ENCODE data around the gene ITPKC. TPM values are rescaled to one million over a fixed set of nuclear protein-coding genes. Genes with fewer than 3 reads are reported as not detected.

The ITPKC gene
- total RNA-seq, 1 donor from 2014 or later: 8.6 TPM

GRCh38 chr19:40714441-40715299 lies 2.2 kb upstream of the ITPKC start:
- intact Hi-C loops (cut with micrococcal nuclease): loop anchor here (1.0 to 10.0 kb wide), 4 partner anchors 23 to 292 kb away; no protein-coding TSS in a partner anchor
- Mint-ChIP-seq H3K4me3 (peak overlapping the region; percentile 90), H3K27ac (peak overlapping the region; percentile 94), H3K9me3 (no peaks in the 10 kb centered on the region), H3K27me3 (no peaks in the 10 kb centered on the region), H3K4me1 (peaks cover 38% of the 10 kb centered on the region), H3K36me3 (ENCODE audit: low read depth) (peaks cover 24% of the 10 kb centered on the region)
- DNase-seq: peak; percentile 98

GRCh38 chr19:40716031-40716481 lies 856 bp upstream of the ITPKC start:
- peaks cover 27% of the 10 kb centered on the region for H3K36me3 Mint-ChIP-seq (ENCODE audit: low read depth)
- H3K4me1 Mint-ChIP-seq: peaks cover 52% of the 10 kb centered on the region
- peak overlapping the region; percentile 94 for H3K27ac Mint-ChIP-seq
- DNase-seq: peak; percentile 79
- H3K4me3 Mint-ChIP-seq: peak overlapping the region; percentile 90
- no peaks in the 10 kb centered on the region for H3K27me3 Mint-ChIP-seq
- intact Hi-C loops (cut with micrococcal nuclease): loop anchor here (1.0 to 10.0 kb wide), 7 partner anchors 34 to 547 kb away; partner anchors contain the start of genes ACTMAP and RAB4B
- H3K9me3 Mint-ChIP-seq: no peaks in the 10 kb centered on the region

- Mint-ChIP-seq H3K27me3 (no peaks in the 10 kb centered on the region), H3K4me1 (peaks cover 57% of the 10 kb centered on the region), H3K9me3 (no peaks in the 10 kb centered on the region), H3K27ac (peak overlapping the region; percentile 70), H3K36me3 (ENCODE audit: low read depth) (peaks cover 26% of the 10 kb centered on the region), H3K4me3 (peak overlapping the region; percentile 90)
- no peak for DNase-seq
- intact Hi-C loops (cut with micrococcal nuclease): loop anchor here (2.0 to 10.0 kb wide), 4 partner anchors 55 to 545 kb away; no protein-coding TSS in a partner anchor
Measured at GRCh38 chr19:40717325-40717879, 490 bp downstream of the ITPKC start.

GRCh38 chr19:40717880-40718773 lies 1.2 kb downstream of the ITPKC start:
- H3K4me1 Mint-ChIP-seq: peaks cover 57% of the 10 kb centered on the region
- H3K27me3 Mint-ChIP-seq: no peaks in the 10 kb centered on the region
- DNase-seq: peak; percentile 61
- H3K27ac Mint-ChIP-seq: peak overlapping the region; percentile 89
- H3K4me3 Mint-ChIP-seq: peak overlapping the region; percentile 90
- intact Hi-C loops (cut with micrococcal nuclease): loop anchor here (2.0 to 10.0 kb wide), 4 partner anchors 55 to 545 kb away; no protein-coding TSS in a partner anchor
- H3K9me3 Mint-ChIP-seq: no peaks in the 10 kb centered on the region
- peaks cover 26% of the 10 kb centered on the region for H3K36me3 Mint-ChIP-seq (ENCODE audit: low read depth)

DNA sequence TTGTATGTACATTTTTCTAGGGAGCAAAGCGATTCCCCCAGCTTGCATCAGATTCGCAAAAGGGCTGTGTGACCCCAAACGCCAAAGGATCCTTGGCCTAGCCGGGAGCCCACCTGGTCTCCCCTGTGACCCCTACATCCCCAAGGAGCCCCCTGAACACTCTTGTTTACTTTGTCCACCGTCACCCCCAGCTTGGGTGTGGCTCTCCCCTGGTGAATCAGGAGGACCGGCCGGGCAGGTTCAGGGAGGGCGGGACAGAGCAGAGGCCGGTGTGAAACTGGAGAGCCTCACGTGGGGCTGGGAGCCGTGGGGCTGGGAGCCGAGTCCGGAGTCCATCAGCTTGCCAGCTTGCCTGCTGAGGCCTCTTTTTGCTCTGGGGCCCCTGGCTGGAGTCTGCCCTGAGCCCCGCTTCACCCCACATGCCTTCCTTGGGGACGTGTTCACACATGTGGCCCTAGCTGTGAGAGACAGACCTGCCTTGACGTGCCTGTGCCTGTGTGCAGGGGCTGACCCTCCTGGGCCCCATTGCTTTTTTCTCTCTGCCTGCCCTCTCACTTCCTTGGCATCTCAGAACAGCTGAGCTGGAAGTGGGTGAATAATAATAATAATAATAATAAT lies 2.0 kb downstream of the ITPKC start:
- Mint-ChIP-seq H3K4me3 (peak overlapping the region; percentile 90), H3K36me3 (ENCODE audit: low read depth) (peaks cover 31% of the 10 kb centered on the region), H3K27ac (peak overlapping the region; percentile 89), H3K27me3 (no peaks in the 10 kb centered on the region), H3K4me1 (peaks cover 57% of the 10 kb centered on the region), H3K9me3 (no peaks in the 10 kb centered on the region)
- intact Hi-C loops (cut with micrococcal nuclease): loop anchor here (5.0 to 10.0 kb wide), 2 partner anchors 104 to 297 kb away; no protein-coding TSS in a partner anchor
- peak; percentile 65 for DNase-seq

DNA sequence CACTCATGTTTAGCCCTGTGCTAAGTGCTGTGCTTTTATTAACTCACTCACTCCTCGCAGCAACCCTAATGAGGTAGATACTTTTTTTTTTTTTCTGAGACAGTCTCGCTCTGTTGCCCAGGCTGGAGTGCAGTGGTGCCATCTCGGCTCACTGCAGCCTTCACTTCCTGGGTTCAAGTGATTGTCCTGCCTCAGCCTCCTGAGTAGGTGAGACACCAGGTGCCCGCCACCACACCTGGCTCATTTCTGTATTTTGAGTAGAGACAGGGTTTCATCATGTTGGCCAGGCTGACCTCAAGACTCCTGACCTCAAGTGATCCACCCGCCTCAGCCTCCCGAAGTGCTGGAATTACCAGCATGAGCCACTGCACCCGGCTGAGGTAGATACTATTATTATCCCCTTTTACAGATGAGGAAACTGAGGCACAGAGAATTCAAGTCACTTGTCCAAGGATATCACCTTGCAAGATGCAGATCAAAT lies 2.5 kb downstream of the ITPKC start:
- Mint-ChIP-seq H3K4me1 (peaks cover 57% of the 10 kb centered on the region), H3K27me3 (no peaks in the 10 kb centered on the region), H3K27ac (peak overlapping the region; percentile 37), H3K4me3 (peak overlapping the region; percentile 90), H3K9me3 (no peaks in the 10 kb centered on the region), H3K36me3 (ENCODE audit: low read depth) (peaks cover 36% of the 10 kb centered on the region)
- intact Hi-C loops (cut with micrococcal nuclease): loop anchor here (5.0 to 10.0 kb wide), 2 partner anchors 105 to 297 kb away; no protein-coding TSS in a partner anchor
- DNase-seq: no peak

DNA sequence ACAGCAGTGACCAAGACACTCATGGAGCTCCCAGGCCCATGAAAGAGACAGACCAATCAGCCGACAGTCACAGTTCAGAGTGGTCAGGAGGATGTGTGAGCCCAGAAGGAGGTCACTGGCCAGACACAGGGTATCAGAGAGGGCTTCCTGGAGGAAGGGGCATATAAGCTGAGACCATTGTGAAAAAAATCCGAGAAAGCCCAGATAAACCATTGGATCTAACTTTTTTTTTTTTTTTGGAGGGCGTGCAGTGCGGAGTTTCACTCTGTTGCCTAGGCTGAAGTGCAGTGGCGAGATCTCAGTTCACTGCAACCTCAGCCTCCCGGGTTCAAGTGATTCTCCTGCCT lies 4.2 kb downstream of the ITPKC start:
- Mint-ChIP-seq H3K27ac (peak overlapping the region; percentile 35), H3K4me1 (peaks cover 52% of the 10 kb centered on the region), H3K9me3 (no peaks in the 10 kb centered on the region), H3K27me3 (no peaks in the 10 kb centered on the region), H3K36me3 (ENCODE audit: low read depth) (peaks cover 47% of the 10 kb centered on the region), H3K4me3 (peak overlapping the region; percentile 90)
- DNase-seq: no peak
- intact Hi-C loops (cut with micrococcal nuclease): no loop called here

DNA sequence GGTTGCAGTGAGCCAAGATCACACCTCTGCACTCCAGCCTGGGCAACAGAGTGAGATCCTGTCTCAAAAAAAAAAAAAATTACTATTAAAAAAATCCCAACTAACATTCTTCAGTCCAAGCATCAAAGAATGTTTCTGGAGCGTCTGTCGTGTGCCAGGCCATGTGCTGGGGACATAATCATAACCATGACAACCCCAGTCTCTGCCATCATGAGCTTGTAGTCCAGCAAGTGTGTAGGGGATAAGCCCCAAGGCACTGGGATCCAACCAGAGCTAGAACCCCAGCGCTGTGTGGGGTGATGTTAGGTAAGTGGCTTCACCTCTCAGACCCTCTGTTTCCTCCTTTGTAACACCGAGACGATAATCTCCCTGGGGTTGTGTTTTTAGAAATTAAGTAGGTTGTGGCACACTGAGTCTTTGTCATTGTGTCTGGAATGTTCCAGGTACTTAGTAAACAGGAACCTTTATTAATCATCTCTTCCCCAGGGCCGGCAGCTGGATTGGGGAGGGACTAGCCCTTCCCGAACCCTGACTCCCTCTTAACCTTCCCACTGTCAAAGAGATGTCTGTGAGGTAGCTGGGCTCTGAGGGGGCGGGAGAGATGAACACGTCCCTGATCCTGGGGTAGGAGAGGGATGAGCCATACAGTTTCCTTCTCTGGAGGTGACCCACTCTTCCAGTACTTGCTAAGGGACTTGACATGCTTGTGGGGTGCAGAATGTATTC lies 5.2 kb downstream of the ITPKC start:
- Mint-ChIP-seq H3K36me3 (ENCODE audit: low read depth) (peaks cover 57% of the 10 kb centered on the region), H3K27ac (no peak overlapping the region), H3K9me3 (no peaks in the 10 kb centered on the region)

GRCh38 chr19:40723661-40724254 lies 6.8 kb downstream of the ITPKC start:
- Mint-ChIP-seq H3K27ac (no peak overlapping the region), H3K36me3 (ENCODE audit: low read depth) (peaks cover 61% of the 10 kb centered on the region), H3K4me3 (no peak overlapping the region), H3K4me1 (peaks cover 42% of the 10 kb centered on the region), H3K9me3 (no peaks in the 10 kb centered on the region), H3K27me3 (no peaks in the 10 kb centered on the region)
- DNase-seq: no peak
- intact Hi-C loops (cut with micrococcal nuclease): no loop called here

More for the DNA sequence above, 5.2 kb downstream of the ITPKC start:
- Mint-ChIP-seq H3K27me3 (no peaks in the 10 kb centered on the region), H3K4me1 (peaks cover 47% of the 10 kb centered on the region), H3K4me3 (no peak overlapping the region)
- DNase-seq: no peak
- intact Hi-C loops (cut with micrococcal nuclease): no loop called here

GRCh38 chr19:40724315-40724714 lies 7.4 kb downstream of the ITPKC start:
- peak overlapping the region; percentile 71 for H3K27ac Mint-ChIP-seq

GRCh38 chr19:40724855-40725254 lies 7.9 kb downstream of the ITPKC start:
- intact Hi-C loops (cut with micrococcal nuclease): no loop called here
- peaks cover 36% of the 10 kb centered on the region for H3K4me1 Mint-ChIP-seq
- DNase-seq: no peak
- no peaks in the 10 kb centered on the region for H3K9me3 Mint-ChIP-seq
- no peak overlapping the region for H3K4me3 Mint-ChIP-seq
- H3K36me3 Mint-ChIP-seq (ENCODE audit: low read depth): peaks cover 64% of the 10 kb centered on the region
- H3K27me3 Mint-ChIP-seq: no peaks in the 10 kb centered on the region
- peak overlapping the region; percentile 71 for H3K27ac Mint-ChIP-seq

More at GRCh38 chr19:40724315-40724714, 7.4 kb downstream of the ITPKC start:
- Mint-ChIP-seq H3K36me3 (ENCODE audit: low read depth) (peaks cover 61% of the 10 kb centered on the region), H3K4me3 (no peak overlapping the region), H3K4me1 (peaks cover 39% of the 10 kb centered on the region), H3K9me3 (no peaks in the 10 kb centered on the region), H3K27me3 (no peaks in the 10 kb centered on the region)
- DNase-seq: no peak
- intact Hi-C loops (cut with micrococcal nuclease): no loop called here

GRCh38 chr19:40726279-40726678 lies 9.4 kb downstream of the ITPKC start:
- Mint-ChIP-seq H3K27me3 (no peaks in the 10 kb centered on the region), H3K9me3 (no peaks in the 10 kb centered on the region), H3K27ac (no peak overlapping the region), H3K4me1 (peaks cover 25% of the 10 kb centered on the region), H3K4me3 (no peak overlapping the region), H3K36me3 (ENCODE audit: low read depth) (peaks cover 62% of the 10 kb centered on the region)
- intact Hi-C loops (cut with micrococcal nuclease): no loop called here
- DNase-seq: no peak
